Hepatocyte (in vitro differentiated cells): ENCODE data around the gene MYO1E. TPM values are rescaled to one million over a fixed set of nuclear protein-coding genes. Genes with fewer than 3 reads are reported as not detected.
A peak's percentile ranks its signal among the peaks of the same experiment; 100 is the strongest.

Experiments
- DNase-seq: peaks from one replicate; pipeline ENCODE4 v3.0.0-alpha.2; 2016; ENCODE audit warnings: low spot score
- H2AFZ ChIP-seq: fragments of 200-600 bp; sonication (generic); 2 replicates; pipeline ENCODE4 v1.6.0; 2016; ENCODE audit warnings: antibody characterized with exemption, mild to moderate bottlenecking
- H3K27ac ChIP-seq: fragments of 200-600 bp; sonication (generic); 2 replicates; pipeline ENCODE4 v1.5.1; 2016; ENCODE audit warnings: mild to moderate bottlenecking
- H3K27me3 ChIP-seq: fragments of 200-600 bp; sonication (generic); 2 replicates; pipeline ENCODE4 v1.6.1; 2016
- H3K36me3 ChIP-seq: fragments of 200-600 bp; sonication (generic); replicated peaks from 2 replicates; pipeline ENCODE4 v1.5.1; 2016; ENCODE audit warnings: low read depth; ENCODE audit not compliant: insufficient read depth
- H3K4me1 ChIP-seq: fragments of 200-600 bp; sonication (generic); 2 replicates; pipeline ENCODE4 v1.5.1; 2016; ENCODE audit warnings: mild to moderate bottlenecking, moderate library complexity; ENCODE audit not compliant: insufficient read depth
- H3K4me2 ChIP-seq: fragments of 200-600 bp; sonication (generic); 2 replicates; pipeline ENCODE4 v1.6.0; 2016
- H3K4me3 ChIP-seq: fragments of 200-600 bp; sonication (generic); 2 replicates; pipeline ENCODE4 v1.5.1; 2016; ENCODE audit warnings: mild to moderate bottlenecking
- H3K79me2 ChIP-seq: fragments of 200-600 bp; sonication (generic); 2 replicates; pipeline ENCODE4 v1.6.0; 2017; ENCODE audit warnings: mild to moderate bottlenecking
- H3K9me2 ChIP-seq: fragments of 200-600 bp; sonication (generic); replicated peaks from 2 replicates; pipeline ENCODE4 v1.6.0; 2017; ENCODE audit warnings: mild to moderate bottlenecking; ENCODE audit not compliant: insufficient read depth
- H3K9me3 ChIP-seq: fragments of 200-600 bp; sonication (generic); 2 replicates; pipeline ENCODE4 v1.5.1; 2016; ENCODE audit warnings: low read depth, mild to moderate bottlenecking
- H4K20me1 ChIP-seq: fragments of 200-600 bp; sonication (generic); 2 replicates; pipeline ENCODE4 v1.6.0; 2016; ENCODE audit warnings: mild to moderate bottlenecking; ENCODE audit not compliant: insufficient read depth, poor library complexity, severe bottlenecking
- EZH2 ChIP-seq: fragments of 200-600 bp; sonication (generic); IDR thresholded peaks from 2 replicates; pipeline ENCODE4 v1.6.1; 2016; ENCODE audit warnings: antibody characterized with exemption, mild to moderate bottlenecking, borderline replicate concordance
- EZH2phosphoT487 ChIP-seq: fragments of 200-600 bp; sonication (generic); IDR thresholded peaks from one replicate; pipeline ENCODE4 v1.6.1; 2018; ENCODE audit warnings: antibody characterized with exemption, mild to moderate bottlenecking, low read depth, moderate library complexity; ENCODE audit not compliant: unreplicated experiment, severe bottlenecking
- WGBS: methylation state at CpG from one replicate; pipeline ENCODE4 v1.1.6; 2016; ENCODE audit warnings: low lambda C conversion rate; ENCODE audit errors: missing lambda C conversion rate; 5-methylcytosine and 5-hydroxymethylcytosine counted together
- polyA plus RNA-seq: library from polyadenylated mRNA; unstranded; fragments of >200 nt; fragmentation: Nextera tagmentation; extraction: Ambion mirVana; gene quantifications from 2 replicates; pipeline ENCODE4 v1.2.1, GENCODE V29; 2016
- total RNA-seq: library from RNA; depleted of rRNA; stranded (reverse); fragments of >200 nt; gene quantifications from 2 replicates; pipeline ENCODE4 v1.2.3, GENCODE V29; 2014
- TF ChIP-seq, protein P1 (sequence below): fragments of 200-600 bp; sonication (generic); IDR thresholded peaks from 2 replicates; pipeline ENCODE4 v1.5.1; 2016; ENCODE audit warnings: antibody characterized with exemption, mild to moderate bottlenecking; ENCODE audit not compliant: poor library complexity

The MYO1E gene
- total and polyA plus RNA-seq, 2 experiments from 2014 or later, result 107 to 111 TPM

DNA sequence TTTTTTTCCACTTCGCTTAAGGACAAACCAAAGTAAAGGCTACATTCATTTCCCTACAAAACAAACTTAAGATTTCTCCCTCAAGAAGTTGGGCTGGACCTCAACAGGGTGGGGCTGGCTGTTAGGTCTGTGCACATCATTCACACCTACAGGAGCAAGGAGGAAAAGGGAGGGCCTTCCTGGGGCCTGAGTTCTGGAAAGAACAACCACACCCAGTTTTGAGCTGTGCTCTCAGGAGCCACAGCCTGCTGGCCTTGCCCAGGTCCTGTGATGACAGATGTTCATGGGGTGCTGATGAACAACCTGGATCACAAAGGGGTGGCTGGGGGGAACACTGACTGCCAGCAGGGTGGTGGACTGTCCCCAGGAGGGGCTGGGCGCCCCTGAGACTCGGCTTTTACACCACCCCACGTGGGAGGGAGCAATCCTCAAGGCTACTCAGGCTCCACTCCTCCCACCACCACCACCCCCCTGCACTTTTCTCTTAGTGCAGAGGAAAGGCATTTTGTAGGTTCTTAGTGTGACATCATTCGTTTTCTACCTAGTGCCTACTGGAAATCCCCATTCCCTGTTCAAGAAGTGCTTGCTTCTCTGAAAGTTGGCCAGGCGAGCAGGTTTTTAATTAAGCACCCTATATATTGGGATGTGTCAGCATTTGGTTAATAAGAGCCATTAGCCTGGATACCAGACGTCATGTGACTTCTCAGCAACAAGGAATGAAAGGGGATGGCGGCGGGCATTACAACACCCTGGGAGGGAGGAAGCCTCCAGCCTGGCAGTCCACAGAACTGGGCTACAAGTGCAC is 232.0 kb downstream of the MYO1E start:
- H3K4me3 ChIP-seq, result no peak overlapping the region
- H3K4me1 ChIP-seq, result no peaks in the 10 kb centered on the region
- no peaks in the 10 kb centered on the region for H4K20me1 ChIP-seq
- DNase-seq, result no peak
- no peaks in the 10 kb centered on the region for H3K9me2 ChIP-seq
- no peaks in the 10 kb centered on the region for H3K36me3 ChIP-seq
- H3K27me3 ChIP-seq, result no peaks in the 10 kb centered on the region
- no peak overlapping the region for H3K4me2 ChIP-seq
- no peaks in the 10 kb centered on the region for H3K79me2 ChIP-seq
- WGBS, result 94% methylated on average over 9 of the region's 9 CpGs
- TF ChIP-seq EZH2 (no peak), EZH2phosphoT487 (no peak)
- TF ChIP-seq, protein P1, sequence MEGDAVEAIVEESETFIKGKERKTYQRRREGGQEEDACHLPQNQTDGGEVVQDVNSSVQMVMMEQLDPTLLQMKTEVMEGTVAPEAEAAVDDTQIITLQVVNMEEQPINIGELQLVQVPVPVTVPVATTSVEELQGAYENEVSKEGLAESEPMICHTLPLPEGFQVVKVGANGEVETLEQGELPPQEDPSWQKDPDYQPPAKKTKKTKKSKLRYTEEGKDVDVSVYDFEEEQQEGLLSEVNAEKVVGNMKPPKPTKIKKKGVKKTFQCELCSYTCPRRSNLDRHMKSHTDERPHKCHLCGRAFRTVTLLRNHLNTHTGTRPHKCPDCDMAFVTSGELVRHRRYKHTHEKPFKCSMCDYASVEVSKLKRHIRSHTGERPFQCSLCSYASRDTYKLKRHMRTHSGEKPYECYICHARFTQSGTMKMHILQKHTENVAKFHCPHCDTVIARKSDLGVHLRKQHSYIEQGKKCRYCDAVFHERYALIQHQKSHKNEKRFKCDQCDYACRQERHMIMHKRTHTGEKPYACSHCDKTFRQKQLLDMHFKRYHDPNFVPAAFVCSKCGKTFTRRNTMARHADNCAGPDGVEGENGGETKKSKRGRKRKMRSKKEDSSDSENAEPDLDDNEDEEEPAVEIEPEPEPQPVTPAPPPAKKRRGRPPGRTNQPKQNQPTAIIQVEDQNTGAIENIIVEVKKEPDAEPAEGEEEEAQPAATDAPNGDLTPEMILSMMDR, result no peak
- no peak overlapping the region for H2AFZ ChIP-seq
- no peak overlapping the region for H3K27ac ChIP-seq
- H3K9me3 ChIP-seq, result no peaks in the 10 kb centered on the region

DNA sequence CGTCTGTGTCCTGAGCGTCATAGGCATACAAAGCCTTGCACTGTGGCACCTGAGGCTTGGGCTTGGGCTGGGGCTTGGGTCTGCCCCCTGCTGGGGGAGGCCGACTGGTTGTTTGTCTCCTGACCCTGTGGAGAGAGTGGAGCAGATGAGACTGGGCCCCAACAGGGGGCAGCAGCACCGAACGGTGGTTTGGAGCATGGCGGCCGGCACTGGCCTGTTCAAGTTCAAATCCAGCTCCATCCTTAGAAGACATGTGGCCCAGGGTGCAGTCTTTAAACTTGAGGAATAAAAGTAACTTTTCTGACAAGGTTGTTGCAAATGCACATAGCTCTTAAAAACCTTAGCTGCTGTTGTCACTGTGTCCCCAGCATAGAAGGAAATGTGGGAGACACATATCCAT is 234.4 kb downstream of the MYO1E start:
- Histone ChIP-seq H3K4me3 (no peak overlapping the region), H3K36me3 (no peaks in the 10 kb centered on the region), H3K9me2 (no peaks in the 10 kb centered on the region), H3K4me1 (no peaks in the 10 kb centered on the region), H3K4me2 (no peak overlapping the region), H4K20me1 (no peaks in the 10 kb centered on the region), H2AFZ (no peak overlapping the region), H3K27me3 (no peaks in the 10 kb centered on the region), H3K79me2 (no peaks in the 10 kb centered on the region), H3K9me3 (no peaks in the 10 kb centered on the region), H3K27ac (no peak overlapping the region)
- 76% methylated on average over 7 of the region's 7 CpGs for WGBS
- DNase-seq, result peak; percentile 48
- TF ChIP-seq EZH2phosphoT487 (no peak), EZH2 (no peak)
- TF ChIP-seq, protein P1, result peak; percentile 38

DNA sequence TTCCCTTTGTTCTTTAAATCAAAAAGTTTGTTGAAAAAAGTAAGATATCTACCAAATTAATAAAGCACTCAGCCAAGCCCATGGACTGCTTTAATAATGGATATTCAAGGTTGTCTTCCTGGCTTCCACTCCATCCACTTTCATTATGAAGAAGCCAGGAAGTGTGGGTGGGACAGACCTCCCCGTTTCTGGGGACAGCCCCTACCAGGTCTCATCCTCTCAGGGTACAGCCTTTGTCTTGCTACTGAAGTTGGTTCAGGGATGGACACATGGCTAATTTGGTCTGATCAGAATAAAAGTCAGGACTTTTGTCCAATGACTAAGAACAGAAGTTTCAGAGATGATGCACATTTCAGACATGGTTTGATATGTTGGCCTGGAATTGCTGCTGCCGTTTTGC is 235.1 kb downstream of the MYO1E start:
- H3K9me3 ChIP-seq, result no peaks in the 10 kb centered on the region

More for the DNA sequence above, 235.1 kb downstream of the MYO1E start:
- H3K27ac ChIP-seq, result no peak overlapping the region
- H3K9me2 ChIP-seq, result no peaks in the 10 kb centered on the region
- WGBS, result 90% methylated on average over 2 of the region's 2 CpGs
- no peak for DNase-seq
- no peak overlapping the region for H3K4me2 ChIP-seq
- no peak for TF ChIP-seq EZH2
- TF ChIP-seq, protein P1, result no peak
- TF ChIP-seq EZH2phosphoT487, result no peak
- no peaks in the 10 kb centered on the region for H3K4me1 ChIP-seq
- H3K4me3 ChIP-seq, result no peak overlapping the region
- no peaks in the 10 kb centered on the region for H4K20me1 ChIP-seq
- H3K79me2 ChIP-seq, result no peaks in the 10 kb centered on the region
- no peak overlapping the region for H2AFZ ChIP-seq
- no peaks in the 10 kb centered on the region for H3K36me3 ChIP-seq
- H3K27me3 ChIP-seq, result no peaks in the 10 kb centered on the region
